NCI-H524 treated with DMSO at 0.1 percent for 48 hours (cell line): Measurements from ENCODE around the gene ZNF526.

Experiments
- DNase-seq: peaks from one replicate; lab custom pipeline; 2025; lab: John Stamatoyannopoulos, UW

ZNF526 gene

GRCh38 chr19:42224940-42225717, 5.0 kb downstream of the ZNF526 start:
- no peak for DNase-seq

GRCh38 chr19:42225718-42226292, 5.7 kb downstream of the ZNF526 start:
- no peak for DNase-seq

- no peak for DNase-seq
These were observed 6.8 kb downstream of the ZNF526 start for GRCh38 chr19:42226886-42227285.

GRCh38 chr19:42228641-42229040, 8.5 kb downstream of the ZNF526 start:
- DNase-seq = no peak

GRCh38 chr19:42229301-42229854, 9.3 kb downstream of the ZNF526 start:
- DNase-seq = no peak

- DNase-seq = no peak
These were observed 9.8 kb downstream of the ZNF526 start for GRCh38 chr19:42229855-42230351.

GRCh38 chr19:42230571-42230970, 10.5 kb downstream of the ZNF526 start:
- no peak for DNase-seq

- no peak for DNase-seq
These were observed 12.3 kb downstream of the ZNF526 start for GRCh38 chr19:42232435-42232834.

- DNase-seq = no peak
These were observed 13.0 kb downstream of the ZNF526 start for GRCh38 chr19:42233106-42233505.

GRCh38 chr19:42233678-42234292, 13.7 kb downstream of the ZNF526 start:
- no peak for DNase-seq

GRCh38 chr19:42234364-42234763, 14.3 kb downstream of the ZNF526 start:
- DNase-seq = no peak

GRCh38 chr19:42235181-42235580, 15.1 kb downstream of the ZNF526 start:
- DNase-seq = no peak

- DNase-seq = no peak
These were observed 19.6 kb downstream of the ZNF526 start for GRCh38 chr19:42239544-42240220.

GRCh38 chr19:42241279-42241678, 21.2 kb downstream of the ZNF526 start:
- DNase-seq = no peak

- DNase-seq = no peak
These were observed 22.0 kb downstream of the ZNF526 start for GRCh38 chr19:42242069-42242511.

GRCh38 chr19:42242512-42243409, 22.6 kb downstream of the ZNF526 start, which contains the start of gene GSK3A:
TSS of gene GSK3A (minus strand) at chr19:42242602. CDS start at chr19:42242465, 137 bp downstream.
- peak; percentile 100 for DNase-seq

- DNase-seq = peak; percentile 79
These were observed 24.5 kb downstream of the ZNF526 start for GRCh38 chr19:42244347-42245220.

GRCh38 chr19:42245231-42245630, 25.1 kb downstream of the ZNF526 start:
- no peak for DNase-seq

GRCh38 chr19:42246143-42246921, 26.2 kb downstream of the ZNF526 start:
- no peak for DNase-seq
